Upper lobe of left lung (tissue), 4 donors: ENCODE measurements around the gene ZNF10.

Experiments
- POLR2A ChIP-seq, 4 donors: fragments of 450-650 bp; IDR thresholded peaks; one replicate each; pipeline ENCODE4 v1.5.1; 2016 to 2017; ENCODE audit warnings: antibody characterized with exemption in 4 of 4, mild to moderate bottlenecking in 2 of 4
- POLR2AphosphoS5 ChIP-seq, 2 donors: sonication (generic); formaldehyde crosslinking; IDR thresholded peaks; one replicate each; pipeline ENCODE4 v1.5.1; 2017; ENCODE audit warnings: antibody characterized with exemption in 2 of 2
- TF ChIP-seq, protein P1 (sequence below), 6 experiments: fragments of 450-650 bp in 4 of 6; fragments of 200-600 bp in 2 of 6; sonication (generic) in 2 of 6; IDR thresholded peaks; one replicate each; pipeline ENCODE4 v1.5.1; 2016 to 2019; ENCODE audit warnings: antibody characterized with exemption in 6 of 6

DNA sequence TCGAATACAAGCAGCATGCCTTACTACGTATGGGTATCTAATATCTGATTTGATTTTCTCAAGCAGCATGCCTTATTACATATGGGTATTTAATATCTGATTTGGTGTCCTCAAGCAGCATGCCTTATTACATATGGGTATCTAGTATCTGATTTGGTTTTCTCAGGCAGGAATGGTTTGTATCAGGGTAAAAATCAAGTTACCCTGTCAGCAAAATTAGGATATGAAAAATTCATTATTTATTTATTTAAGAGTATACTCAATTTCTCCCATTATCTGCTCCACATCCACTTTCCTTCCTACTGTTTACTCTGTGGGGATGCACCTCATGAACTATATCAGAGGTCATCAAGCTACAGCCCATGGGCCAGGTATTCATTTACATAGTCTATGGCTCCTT is 22.3 kb upstream of the ZNF10 start:
- no peak for TF ChIP-seq POLR2A (IDR thresholded peaks at IDR 0.05)
- TF ChIP-seq, protein P1, sequence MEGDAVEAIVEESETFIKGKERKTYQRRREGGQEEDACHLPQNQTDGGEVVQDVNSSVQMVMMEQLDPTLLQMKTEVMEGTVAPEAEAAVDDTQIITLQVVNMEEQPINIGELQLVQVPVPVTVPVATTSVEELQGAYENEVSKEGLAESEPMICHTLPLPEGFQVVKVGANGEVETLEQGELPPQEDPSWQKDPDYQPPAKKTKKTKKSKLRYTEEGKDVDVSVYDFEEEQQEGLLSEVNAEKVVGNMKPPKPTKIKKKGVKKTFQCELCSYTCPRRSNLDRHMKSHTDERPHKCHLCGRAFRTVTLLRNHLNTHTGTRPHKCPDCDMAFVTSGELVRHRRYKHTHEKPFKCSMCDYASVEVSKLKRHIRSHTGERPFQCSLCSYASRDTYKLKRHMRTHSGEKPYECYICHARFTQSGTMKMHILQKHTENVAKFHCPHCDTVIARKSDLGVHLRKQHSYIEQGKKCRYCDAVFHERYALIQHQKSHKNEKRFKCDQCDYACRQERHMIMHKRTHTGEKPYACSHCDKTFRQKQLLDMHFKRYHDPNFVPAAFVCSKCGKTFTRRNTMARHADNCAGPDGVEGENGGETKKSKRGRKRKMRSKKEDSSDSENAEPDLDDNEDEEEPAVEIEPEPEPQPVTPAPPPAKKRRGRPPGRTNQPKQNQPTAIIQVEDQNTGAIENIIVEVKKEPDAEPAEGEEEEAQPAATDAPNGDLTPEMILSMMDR (IDR thresholded peaks at IDR 0.05), result no peak
- no peak for TF ChIP-seq POLR2AphosphoS5 (IDR thresholded peaks at IDR 0.05)
